Fibroblast of lung (primary cell): ENCODE data around the gene PAX2.

Experiments used
- EZH2 ChIP-seq: IDR thresholded peaks from 2 replicates; pipeline ENCODE4 v1.5.1; 2012; ENCODE audit warnings: low read length, control low read depth, mild to moderate bottlenecking; ENCODE audit errors: missing control alignments
- TF ChIP-seq, protein P1 (sequence below), 2 donors: IDR thresholded peaks in 1 of 2; conservative IDR thresholded peaks in 1 of 2; 1 replicate in 1 of 2; 2 replicates in 1 of 2; pipeline ENCODE4 v1.5.1; 2011 to 2012; ENCODE audit warnings: low read length in 2 of 2, control low read depth in 1 of 2, inconsistent platforms in 1 of 2, low read depth in 1 of 2, mild to moderate bottlenecking in 1 of 2

DNA sequence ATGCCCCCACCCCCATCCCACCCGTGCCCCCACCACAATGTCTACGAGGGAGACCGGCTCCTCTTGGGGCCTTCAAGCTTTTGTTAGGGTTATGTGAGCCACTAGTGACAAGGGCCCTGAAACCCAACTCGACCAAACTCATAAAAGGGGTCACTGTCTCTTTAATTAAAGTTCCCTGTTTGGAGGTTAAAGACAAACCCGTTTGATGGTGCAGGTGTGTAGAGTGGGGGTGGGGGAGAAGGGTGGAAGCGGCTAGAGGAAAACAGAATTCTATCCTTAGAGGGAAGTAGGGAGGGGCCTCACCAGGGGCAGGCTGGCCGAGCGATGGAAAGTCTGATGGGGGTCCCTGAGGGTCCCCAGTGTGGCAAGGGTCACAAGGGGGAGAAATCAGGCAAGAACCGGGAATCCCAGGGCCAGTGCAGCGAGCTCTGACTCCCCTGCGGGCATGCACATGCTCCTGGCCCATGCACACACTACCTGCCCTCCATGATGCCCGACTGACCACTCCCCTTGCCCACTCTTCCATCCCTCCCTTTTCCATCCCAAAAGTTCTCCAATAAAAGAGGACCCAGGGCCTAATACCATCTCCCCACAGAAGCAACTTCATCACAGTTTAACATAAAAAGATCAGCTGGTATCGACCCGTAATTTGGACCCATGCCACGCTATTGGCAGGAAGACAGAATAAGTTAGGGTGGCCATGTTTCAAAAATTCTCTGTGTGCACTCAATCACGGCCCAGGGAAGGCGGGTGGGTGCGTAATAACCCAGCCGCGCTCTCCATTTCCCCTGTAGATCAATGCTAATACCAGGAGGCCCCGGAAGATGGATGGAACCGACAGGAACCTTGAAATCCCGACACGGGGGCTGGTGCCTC is 131.4 kb downstream of the PAX2 start:
- TF ChIP-seq, protein P1, sequence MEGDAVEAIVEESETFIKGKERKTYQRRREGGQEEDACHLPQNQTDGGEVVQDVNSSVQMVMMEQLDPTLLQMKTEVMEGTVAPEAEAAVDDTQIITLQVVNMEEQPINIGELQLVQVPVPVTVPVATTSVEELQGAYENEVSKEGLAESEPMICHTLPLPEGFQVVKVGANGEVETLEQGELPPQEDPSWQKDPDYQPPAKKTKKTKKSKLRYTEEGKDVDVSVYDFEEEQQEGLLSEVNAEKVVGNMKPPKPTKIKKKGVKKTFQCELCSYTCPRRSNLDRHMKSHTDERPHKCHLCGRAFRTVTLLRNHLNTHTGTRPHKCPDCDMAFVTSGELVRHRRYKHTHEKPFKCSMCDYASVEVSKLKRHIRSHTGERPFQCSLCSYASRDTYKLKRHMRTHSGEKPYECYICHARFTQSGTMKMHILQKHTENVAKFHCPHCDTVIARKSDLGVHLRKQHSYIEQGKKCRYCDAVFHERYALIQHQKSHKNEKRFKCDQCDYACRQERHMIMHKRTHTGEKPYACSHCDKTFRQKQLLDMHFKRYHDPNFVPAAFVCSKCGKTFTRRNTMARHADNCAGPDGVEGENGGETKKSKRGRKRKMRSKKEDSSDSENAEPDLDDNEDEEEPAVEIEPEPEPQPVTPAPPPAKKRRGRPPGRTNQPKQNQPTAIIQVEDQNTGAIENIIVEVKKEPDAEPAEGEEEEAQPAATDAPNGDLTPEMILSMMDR (conservative IDR thresholded peaks at IDR 0.05 in 1 of 2, IDR thresholded peaks at IDR 0.05 in 1 of 2; ENCODE audit: low read depth in 1 of 2, low read length in 2 of 2) = no peak
- TF ChIP-seq EZH2 = no peak
